NOMO-1 treated with DMSO at 0.1 percent for 48 hours (cell line): Measurements from ENCODE around the gene DLL1.
A peak's percentile ranks its signal among the peaks of the same experiment; 100 is the strongest.

Experiments used
- DNase-seq: peaks from one replicate; lab custom pipeline; 2025; ENCODE audit not compliant: unreplicated experiment; lab: John Stamatoyannopoulos, UW

DLL1 gene

GRCh38 chr6:170295510-170296422 lies 4.9 kb upstream of the DLL1 start:
- peak; percentile 23 for DNase-seq

GRCh38 chr6:170294813-170295509 lies 4.1 kb upstream of the DLL1 start:
- DNase-seq = no peak

- no peak for DNase-seq
Observed at GRCh38 chr6:170294298-170294730, 3.4 kb upstream of the DLL1 start.

- no peak for DNase-seq
Observed at GRCh38 chr6:170293341-170294231, 2.7 kb upstream of the DLL1 start.

GRCh38 chr6:170292407-170293158 lies 1.7 kb upstream of the DLL1 start:
- DNase-seq = no peak

GRCh38 chr6:170292111-170292406 lies 1.2 kb upstream of the DLL1 start:
- peak; percentile 40 for DNase-seq

- peak; percentile 73 for DNase-seq
Observed at GRCh38 chr6:170291271-170292110, 613 bp upstream of the DLL1 start.

- DNase-seq = no peak
Observed at GRCh38 chr6:170289951-170290295, 955 bp downstream of the DLL1 start.

- no peak for DNase-seq
Observed at GRCh38 chr6:170289180-170289931, 1.5 kb downstream of the DLL1 start.

- DNase-seq = no peak
Observed at GRCh38 chr6:170288852-170289179, 2.1 kb downstream of the DLL1 start.

- DNase-seq = no peak
Observed at GRCh38 chr6:170288091-170288631, 2.7 kb downstream of the DLL1 start.

- DNase-seq = no peak
Observed at GRCh38 chr6:170287371-170287876, 3.5 kb downstream of the DLL1 start.

- no peak for DNase-seq
Observed at GRCh38 chr6:170286934-170287265, 4.0 kb downstream of the DLL1 start.

- DNase-seq = no peak
Observed at GRCh38 chr6:170286246-170286933, 4.5 kb downstream of the DLL1 start.

GRCh38 chr6:170285482-170285881 lies 5.4 kb downstream of the DLL1 start:
- no peak for DNase-seq

GRCh38 chr6:170284866-170285469 lies 5.9 kb downstream of the DLL1 start:
- no peak for DNase-seq

- no peak for DNase-seq
Observed at GRCh38 chr6:170284126-170284773, 6.6 kb downstream of the DLL1 start.
